ENCODE measurements around the gene GALNTL6. TPM values are rescaled to one million over a fixed set of nuclear protein-coding genes. Genes with fewer than 3 reads are reported as not detected.

GALNTL6 gene
- total RNA-seq, 1 experiment from 2014 or later: not detected

- no peak overlapping the region for H3K9ac ChIP-seq (ENCODE audit: extremely low read depth, insufficient read length, low read length)
- H3K27ac ChIP-seq (ENCODE audit: insufficient read length, low read depth, low read length): no peak overlapping the region
- H2BK15ac ChIP-seq (ENCODE audit: low read depth, low read length): no peak overlapping the region
- DNase-seq: no peak
- no peak overlapping the region for H4K91ac ChIP-seq (ENCODE audit: insufficient read length, low read depth, low read length)
- no peak overlapping the region for H3K23ac ChIP-seq (ENCODE audit: insufficient read length, low read depth, low read length)
- no peak overlapping the region for H2AK5ac ChIP-seq (ENCODE audit: insufficient read length, low read length)
- TF ChIP-seq CTCF (conservative IDR thresholded peaks at IDR 0.05): no peak
- peaks cover 18 to 23% of the 10 kb centered on the region in 2 experiments for H3K9me3 Mint-ChIP-seq
- no peak overlapping the region for H2BK5ac ChIP-seq (ENCODE audit: insufficient read length, low read length)
- peaks cover 3% of the 10 kb centered on the region; the same call in 1 of the 2 replicates for H3K4me1 ChIP-seq (ENCODE audit: insufficient read depth, low read length)
- H3K4me3 Mint-ChIP-seq: no peak overlapping the region
- no peaks in the 10 kb centered on the region for H3K79me2 ChIP-seq (ENCODE audit: insufficient read depth, low read length)
- H3K4ac ChIP-seq (ENCODE audit: low read depth, low read length): no peak overlapping the region
- no peaks in the 10 kb centered on the region for H4K20me1 ChIP-seq (ENCODE audit: control insufficient read depth, insufficient read depth, insufficient read length)
- no peak overlapping the region for H2AFZ ChIP-seq (ENCODE audit: low read length)
- H2BK20ac ChIP-seq (ENCODE audit: low read depth, low read length, poor library complexity, severe bottlenecking): no peak overlapping the region
- no peaks in the 10 kb centered on the region for H3K79me1 ChIP-seq (ENCODE audit: insufficient read depth, low read depth, low read length, poor library complexity, severe bottlenecking)
- no peak overlapping the region for H4K5ac ChIP-seq (ENCODE audit: insufficient read length, low read depth, low read length)
- H3K27me3 Mint-ChIP-seq (ENCODE audit: low read depth): no peaks in the 10 kb centered on the region
- H3K4me2 ChIP-seq (ENCODE audit: insufficient read depth, insufficient read length, low read length): no peak overlapping the region
- H3K23me2 ChIP-seq (ENCODE audit: insufficient read length, low read depth, low read length, poor library complexity, severe bottlenecking): no peaks in the 10 kb centered on the region
- H3K36me3 Mint-ChIP-seq (ENCODE audit: insufficient read depth in 1 of 3, low read depth in 3 of 3): peaks cover 12 to 24% (median 15%) of the 10 kb centered on the region in 3 experiments
- no peaks in the 10 kb centered on the region for H3K27me3 ChIP-seq (ENCODE audit: insufficient read depth, low read length)
- H2BK12ac ChIP-seq (ENCODE audit: insufficient read length, low read depth, low read length): no peak overlapping the region
- no peak overlapping the region for H3K56ac ChIP-seq (ENCODE audit: insufficient read length, low read depth, low read length)
- no peak overlapping the region for H3K27ac Mint-ChIP-seq
- no peak overlapping the region for H3K14ac ChIP-seq (ENCODE audit: insufficient read depth, low read length)
- WGBS (ENCODE audit: extremely low coverage, insufficient read length, low lambda C conversion rate): no CpG with 5 or more reads among the region's 30 CpGs
- H4K8ac ChIP-seq (replicated peaks; ENCODE audit: insufficient read length, low read depth, low read length): no peak overlapping the region
- no peaks in the 10 kb centered on the region for H3K9me3 ChIP-seq (ENCODE audit: control insufficient read depth, low read depth, low read length)
- H3T11ph ChIP-seq (ENCODE audit: low read length): no peak overlapping the region
- no peak overlapping the region for H3K18ac ChIP-seq (ENCODE audit: insufficient read length, low read depth, low read length)
- peaks cover 9 to 10% of the 10 kb centered on the region in 2 experiments for H3K4me1 Mint-ChIP-seq
- no peak overlapping the region for H2BK120ac ChIP-seq (ENCODE audit: low read depth, low read length, poor library complexity, severe bottlenecking)
Observed at GRCh38 chr4:172481802-172482508, 668.8 kb downstream of the GALNTL6 start.
